ENCODE measurements around the gene SLC5A9.
A peak's percentile ranks its signal among the peaks of the same experiment; 100 is the strongest.
"Not testable (repeated sequence)": the region's sequence is repeated elsewhere in the genome, so short reads cannot be mapped to it uniquely, and the experiment has no call there.

Gene SLC5A9

DNA sequence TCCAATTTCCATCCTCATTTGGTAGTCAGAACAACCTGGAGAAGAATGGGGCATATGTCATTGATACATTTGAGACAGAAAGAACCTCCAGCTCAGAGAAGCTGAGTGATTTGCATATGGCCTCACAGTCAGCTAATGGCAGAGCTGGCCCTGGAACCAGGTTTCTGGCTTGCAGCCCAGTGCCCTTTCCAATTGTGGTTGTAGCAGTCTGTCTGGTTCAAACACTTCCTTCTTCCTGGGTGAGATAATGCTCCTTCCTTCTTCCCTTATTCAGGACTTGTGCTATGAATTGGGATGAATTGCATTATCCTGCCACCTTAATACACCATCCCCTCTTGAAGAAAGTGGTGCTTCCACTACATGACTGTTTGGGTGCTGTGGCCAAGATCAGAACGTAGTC lies 24.2 kb downstream of the SLC5A9 start:
- DNase-seq = peak; percentile 95

DNA sequence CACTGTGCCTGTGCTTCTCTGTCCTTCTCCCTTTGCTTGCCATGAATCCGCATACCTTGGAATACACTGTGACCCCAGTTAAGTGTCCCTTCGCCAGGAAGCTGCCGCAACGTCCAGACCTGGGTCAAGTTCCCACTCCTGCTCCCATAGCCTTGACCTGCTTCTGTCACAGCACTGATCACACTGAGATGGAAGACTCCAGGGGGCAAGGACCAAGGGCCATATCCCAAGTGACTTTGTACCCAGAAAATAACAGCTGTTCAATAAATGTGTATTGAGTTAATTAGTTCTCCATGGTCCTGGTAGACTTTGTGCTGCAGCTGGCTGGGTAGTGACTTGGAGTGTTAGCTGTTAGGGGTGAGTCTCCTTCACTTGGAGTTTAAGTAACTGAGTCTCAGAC lies 25.8 kb downstream of the SLC5A9 start:
- DNase-seq = no peak

DNA sequence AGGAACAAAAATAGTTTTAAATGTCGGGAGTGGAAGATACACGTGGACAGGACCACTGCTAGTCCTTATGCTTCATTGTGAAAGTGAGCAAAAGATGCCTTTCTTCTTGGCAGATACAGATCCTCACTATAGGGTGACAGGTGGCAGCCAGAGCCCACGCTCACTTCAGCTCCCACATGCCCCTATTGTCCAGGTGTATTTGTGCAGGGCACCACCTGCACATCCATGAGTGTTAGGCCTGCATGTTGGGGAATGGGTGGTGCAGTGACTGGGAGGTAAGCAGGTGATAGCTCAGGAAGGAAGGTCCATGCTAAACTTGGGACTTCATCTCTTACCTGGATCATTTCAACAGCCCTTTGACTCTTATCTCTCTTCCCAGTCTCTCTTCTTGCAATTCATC lies 27.4 kb downstream of the SLC5A9 start:
- peak; percentile 16 for DNase-seq

DNA sequence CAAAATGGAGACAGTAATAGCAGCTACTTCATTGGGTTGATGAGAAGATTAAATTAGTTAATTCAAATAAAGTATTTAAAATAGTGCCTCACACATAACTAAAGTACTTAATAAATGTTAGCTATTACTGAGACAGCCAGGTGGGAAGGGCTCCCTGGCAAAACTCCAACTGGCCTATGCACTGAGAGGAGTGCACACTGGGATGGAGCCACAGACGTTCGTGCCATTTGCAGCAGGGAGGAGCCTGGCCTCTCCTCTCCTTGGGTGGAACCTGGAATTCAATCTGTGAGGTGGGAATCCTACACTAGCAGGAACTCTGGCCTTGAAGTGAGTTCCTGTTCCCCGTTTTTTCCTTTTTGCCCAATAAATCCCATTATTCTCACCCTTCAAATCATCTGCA lies 28.1 kb downstream of the SLC5A9 start:
- DNase-seq = no peak

DNA sequence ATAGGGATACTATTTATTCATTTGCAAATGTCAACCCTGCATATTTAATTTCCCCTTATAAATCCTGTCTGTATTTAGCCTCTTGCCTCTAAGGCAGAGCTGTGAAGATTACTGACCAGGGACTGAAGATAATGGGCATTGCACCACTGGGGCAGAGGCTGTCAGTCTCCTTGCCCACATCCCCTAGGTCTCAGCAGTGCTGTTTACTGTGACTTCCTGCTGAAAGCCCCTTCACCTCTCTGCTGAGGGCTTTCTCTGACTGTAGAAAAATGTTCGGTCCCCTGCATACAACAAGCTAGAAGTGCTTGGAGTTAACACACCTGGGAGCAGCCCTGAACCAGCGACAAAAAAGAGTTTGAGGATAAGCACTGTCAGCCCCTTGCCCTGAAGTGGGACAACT lies 28.8 kb downstream of the SLC5A9 start:
- no peak for DNase-seq

DNA sequence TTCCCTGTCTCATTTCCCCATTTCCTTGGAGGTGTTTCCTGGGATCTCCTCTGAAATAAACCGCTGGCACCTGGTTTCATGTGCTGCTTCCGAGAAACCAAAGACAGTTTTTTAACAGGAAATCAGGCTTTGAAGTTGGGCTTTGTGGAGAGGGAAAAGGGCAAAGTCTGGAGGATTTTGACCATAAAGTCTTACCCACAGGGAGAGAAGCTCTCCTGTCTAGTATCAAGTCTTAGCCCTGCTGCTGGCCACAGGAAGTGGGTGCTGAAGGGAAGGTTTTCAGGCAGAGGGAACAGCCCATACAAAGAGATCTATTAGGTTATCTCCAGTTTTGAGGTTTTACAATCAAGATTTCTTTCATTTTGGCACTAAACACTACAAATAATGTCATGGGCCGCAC lies 29.3 kb downstream of the SLC5A9 start:
- no peak for DNase-seq

DNA sequence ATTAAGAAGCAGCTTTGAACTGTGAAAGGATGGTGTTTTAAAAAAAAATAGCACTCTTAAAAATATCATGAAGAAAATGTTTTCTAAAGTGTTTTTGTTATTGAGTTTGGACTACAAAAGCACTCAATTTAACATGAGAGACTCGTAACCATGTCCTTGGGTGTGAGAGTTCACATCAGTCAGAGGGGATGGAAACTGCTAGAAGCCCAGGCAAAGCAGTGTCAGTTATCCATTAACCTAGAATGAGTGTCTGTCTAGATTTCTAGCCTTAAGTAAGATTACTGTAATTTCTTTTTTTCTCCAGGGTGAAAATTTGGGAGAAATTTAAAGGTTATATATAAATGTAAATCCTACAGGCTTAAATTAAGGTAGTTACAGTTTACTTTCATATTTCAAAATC lies 31.7 kb downstream of the SLC5A9 start:
- DNase-seq = no peak

DNA sequence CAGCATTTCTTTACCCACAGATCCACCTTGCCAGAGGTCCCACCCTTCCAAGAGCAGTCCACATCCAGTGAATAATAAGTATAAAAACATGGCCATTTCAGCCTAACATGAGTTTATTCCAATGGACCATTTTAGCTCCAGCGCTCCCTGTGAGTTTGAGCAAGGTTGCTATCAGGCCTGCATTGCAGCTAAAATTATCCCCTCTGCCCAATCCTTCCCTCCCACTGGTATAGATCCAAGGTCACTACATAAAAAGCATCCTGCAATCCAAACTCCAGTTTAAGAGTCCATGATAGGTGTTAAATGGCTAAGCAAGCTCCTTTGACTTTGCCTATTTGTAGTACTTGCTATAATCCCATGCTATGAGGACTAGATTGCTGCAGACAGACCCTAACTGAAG lies 35.6 kb downstream of the SLC5A9 start:
- no peak for DNase-seq

DNA sequence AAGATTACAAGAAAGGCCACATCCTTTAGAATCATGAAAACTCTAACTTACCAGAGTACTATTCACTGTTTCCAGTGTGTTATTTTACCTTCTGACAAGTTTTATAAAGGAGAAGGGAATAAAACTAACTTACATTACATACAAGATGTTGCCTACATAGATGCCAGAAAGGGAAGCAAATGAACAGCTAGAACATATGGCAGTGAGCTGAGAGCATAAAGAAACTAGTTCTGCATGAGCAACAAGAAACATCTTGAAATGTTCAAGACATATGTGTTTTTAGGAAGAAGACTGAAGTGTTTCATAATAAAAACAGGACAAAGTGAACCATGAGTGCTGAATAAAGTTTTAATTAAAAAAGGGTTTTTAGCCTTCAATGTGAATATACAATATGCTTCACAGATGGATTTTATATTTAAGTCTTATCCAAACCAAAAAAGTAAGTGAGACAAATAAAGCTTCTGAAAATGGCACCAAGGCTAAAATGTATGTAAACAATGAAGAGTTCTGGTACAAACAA lies 39.4 kb downstream of the SLC5A9 start:
- no peak for DNase-seq

DNA sequence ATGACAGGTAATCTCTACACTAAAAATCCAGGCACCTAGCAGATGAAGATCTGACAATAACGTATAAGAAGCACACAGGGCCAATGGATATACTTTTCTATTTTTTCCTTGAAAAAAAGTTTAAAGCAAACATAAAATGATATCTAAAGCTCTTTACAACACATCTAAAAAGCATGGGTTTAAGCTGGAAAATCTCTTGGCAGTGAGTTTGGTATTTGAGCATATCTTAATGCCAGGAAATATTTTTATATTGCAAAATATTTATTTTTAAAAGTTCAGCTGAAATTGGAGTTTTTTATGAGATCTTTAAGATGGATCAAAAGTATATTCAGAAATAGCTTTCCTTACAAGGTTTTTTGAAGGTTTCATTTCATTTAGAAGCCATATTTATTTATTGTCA lies 40.5 kb downstream of the SLC5A9 start:
- no peak for DNase-seq

DNA sequence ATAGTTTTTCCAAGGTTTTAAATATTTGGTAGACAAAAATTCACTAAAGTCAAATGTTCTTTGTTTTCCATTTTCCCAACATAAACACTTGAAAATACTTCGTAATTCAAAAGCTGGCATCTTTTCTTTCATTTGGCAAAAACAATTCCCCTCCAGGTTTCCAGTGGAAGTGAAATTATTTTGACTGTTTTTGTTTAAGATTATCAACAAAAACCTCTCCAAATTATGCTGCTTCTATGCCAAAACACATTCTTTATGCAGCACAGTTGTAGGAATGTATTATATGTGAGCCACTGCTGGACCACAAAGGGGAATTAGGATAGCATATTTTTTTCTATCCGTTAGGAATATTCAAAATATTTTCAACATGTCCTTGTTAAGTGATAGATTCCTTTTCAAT lies 44.1 kb downstream of the SLC5A9 start:
- no peak for DNase-seq

DNA sequence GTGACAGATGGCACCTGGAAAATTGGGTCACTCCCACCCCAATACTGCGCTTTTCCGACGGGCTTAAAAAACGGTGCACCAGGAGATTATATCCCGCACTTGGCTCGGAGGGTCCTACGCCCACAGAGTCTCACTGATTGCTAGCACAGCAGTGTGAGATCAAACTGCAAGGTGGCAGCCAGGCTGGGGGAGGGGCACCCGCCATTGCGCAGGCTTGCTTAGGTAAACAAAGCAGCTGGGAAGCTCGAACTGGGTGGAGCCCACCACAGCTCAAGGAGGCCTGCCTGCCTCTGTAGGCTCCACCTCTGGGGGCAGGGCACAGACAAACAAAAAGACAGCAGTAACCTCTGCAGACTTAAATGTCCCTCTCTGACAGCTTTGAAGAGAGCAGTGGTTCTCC lies 54.9 kb downstream of the SLC5A9 start:
- DNase-seq = not testable (repeated sequence)

DNA sequence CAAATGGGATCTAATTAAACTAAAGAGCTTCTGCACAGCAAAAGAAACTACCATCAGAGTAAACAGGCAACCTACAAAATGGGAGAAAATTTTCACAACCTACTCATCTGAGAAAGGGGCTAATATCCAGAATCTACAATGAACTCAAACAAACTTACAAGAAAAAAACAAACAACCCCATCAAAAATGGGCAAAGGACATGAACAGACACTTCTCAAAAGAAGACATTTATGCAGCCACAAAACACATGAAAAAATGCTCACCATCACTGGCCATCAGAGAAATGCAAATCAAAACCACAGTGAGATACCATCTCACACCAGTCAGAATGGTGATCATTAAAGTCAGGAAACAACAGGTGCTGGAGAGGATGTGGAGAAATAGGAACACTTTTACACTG lies 59.8 kb downstream of the SLC5A9 start:
- not testable (repeated sequence) for DNase-seq

DNA sequence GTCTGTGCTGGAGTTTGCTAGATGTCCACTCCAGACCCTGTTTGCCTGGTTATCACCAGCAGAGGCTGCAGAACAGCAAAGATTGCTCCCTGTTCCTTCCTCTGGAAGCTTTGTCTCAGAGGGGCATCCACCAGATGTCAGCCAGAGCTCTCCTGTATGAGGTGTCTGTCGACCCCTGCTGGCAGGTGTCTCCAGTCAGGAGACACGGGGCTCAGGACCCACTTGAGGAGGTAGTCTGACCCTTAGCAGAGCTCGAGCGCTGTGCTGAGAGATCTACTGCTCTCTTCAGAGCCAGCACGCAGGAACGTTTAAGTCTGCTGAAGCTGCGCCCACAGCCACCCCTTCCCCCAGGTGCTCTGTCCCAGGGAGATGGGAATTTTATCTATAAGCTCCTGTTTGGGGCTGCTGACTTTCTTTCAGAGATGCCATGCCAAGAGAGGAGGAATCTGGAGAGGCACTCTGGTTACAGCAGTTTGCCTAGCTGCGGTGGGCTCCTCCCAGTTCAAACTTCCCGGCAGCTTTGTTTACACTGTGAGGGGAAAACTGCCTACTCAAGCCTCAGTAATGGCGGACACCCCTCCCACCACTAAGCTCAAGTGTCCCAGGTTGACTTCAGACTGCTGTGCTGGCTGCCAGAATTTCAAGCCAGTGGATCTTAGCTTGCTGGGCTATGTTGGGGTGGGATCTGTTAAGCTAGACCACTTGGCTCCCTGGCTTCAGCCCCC lies 62.3 kb downstream of the SLC5A9 start:
- DNase-seq = not testable (repeated sequence)

DNA sequence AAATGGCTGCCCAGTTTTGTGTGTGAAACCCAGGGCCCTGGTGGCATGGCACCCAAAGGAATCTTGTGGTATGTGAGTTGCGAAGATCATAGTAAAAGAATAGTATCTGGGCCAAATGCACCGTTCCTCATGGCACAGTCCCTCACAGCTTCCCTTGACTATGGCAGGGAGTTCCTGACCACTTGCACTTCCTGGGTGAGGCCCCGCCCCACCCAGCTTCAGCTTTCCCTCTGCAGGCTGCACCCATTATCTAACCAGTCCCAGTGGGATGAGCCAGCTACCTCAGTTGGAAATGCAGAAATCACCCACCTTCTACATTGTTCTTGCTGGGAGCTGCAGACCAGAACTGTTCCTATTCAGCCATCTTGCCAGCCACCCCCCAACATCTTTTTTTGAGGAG lies 63.0 kb downstream of the SLC5A9 start:
- no peak for DNase-seq

DNA sequence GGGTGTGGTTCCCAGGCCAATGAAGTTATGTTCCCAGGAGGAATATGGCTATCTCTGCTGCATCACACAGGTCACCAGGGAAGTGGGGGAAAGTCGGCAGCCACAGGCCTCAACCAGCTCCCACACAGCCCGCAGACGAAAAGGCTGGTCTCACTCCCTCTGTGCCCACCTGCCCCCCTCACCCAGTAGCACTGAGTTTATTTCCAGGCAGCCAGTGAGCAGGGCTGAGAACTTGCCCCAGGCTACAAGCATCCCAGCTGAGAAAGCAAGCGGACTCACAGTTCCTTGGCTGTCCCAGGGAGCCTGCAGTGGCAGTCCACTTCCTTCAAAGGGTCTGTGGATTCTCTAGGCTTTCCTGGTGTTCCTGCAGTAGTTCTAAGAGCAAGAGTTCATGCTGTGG lies 68.9 kb downstream of the SLC5A9 start:
- no peak for DNase-seq

DNA sequence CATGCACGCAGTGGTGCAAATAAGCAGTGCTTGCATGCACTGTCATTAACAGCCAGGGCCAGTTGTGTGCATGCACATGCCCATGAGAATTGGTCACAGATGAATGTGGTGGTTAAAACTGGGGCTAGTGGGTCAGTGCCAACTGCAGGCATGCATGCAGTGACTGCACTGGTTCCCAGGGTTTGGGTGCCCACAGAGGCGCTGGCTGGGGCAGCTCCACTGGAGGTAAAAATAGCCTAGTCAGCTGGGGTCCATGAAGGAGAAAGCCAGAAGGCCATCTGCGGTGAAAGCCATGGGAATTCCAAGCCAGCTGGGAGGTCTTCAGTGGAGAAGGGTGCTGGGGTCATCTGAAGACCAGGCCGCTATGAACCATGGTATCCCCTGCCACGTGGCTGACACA lies 70.2 kb downstream of the SLC5A9 start:
- no peak for DNase-seq

DNA sequence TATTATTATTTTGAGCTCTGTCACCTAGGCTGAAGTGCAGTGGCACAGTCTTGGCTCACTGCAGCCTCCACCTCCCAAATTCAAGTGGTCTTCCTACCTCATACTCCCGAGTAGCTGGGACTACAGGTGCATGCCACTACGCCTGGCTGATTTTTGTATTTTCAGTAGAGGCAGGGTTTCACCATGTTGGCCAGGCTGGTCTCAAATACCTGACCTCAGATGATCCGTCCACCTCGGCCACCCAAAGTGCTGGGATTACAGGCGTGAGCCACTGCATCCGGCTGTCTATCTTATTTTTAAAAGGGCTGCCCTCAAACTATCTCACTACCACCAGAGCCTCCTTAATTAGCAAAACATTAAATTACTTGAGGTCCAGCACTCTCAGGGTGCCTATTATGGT lies 71.6 kb downstream of the SLC5A9 start:
- DNase-seq = not testable (repeated sequence)

DNA sequence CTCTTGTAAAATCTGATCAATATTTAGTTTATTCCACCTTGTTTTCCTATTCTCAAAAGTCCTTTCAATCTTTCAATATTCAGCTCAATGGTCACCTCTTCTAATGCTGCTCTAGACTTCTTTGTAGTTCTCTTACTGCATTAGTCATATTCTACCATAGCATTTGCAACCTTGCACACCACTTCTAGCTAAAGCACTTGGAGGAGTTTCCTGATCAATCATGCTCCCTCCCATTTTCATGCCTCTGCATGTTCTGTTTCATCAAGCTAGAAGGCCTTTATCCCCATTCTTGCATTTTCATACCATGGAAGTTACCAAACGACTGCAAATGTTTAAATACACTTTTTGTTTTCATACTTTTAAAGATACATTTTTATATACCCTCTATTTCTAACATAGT lies 72.1 kb downstream of the SLC5A9 start:
- no peak for DNase-seq
